ENCODE results near the gene IL1RL2.

Gene IL1RL2

DNA sequence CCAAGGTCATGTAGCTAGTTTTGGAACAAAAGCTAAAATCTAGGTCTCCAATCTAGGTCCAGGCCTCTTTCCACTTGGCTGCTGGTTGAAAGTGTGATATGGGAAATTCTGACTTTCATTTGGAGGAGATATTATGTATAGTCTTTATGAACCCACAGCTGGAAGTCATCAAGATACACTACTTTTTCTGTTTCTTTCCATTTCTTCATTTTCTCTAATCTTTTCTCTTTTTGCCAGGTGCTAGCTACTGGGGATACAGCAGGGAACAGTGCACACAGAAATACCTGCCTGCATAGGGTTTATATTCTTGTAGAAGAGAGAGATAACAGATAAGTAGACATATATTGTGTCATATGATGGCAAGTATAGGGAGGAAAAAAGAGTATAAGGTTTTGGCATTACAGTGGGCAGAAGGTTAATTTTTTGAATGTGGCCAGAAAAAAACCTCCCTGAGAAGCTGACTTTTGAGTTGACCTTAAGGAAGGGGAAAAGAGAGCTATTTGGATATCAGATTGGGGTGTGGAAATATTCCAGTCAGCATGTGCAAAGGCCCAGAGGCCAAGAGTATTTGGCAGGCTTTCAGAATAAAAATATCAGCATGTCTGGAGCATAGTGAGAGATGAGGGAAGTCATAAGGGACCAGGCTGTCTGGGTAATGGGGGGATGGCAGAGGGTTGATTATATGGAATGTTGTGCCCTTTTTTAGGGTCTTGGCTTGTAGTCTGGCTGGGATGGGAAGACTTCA, 28.6 kb upstream of the IL1RL2 start:
- Histone ChIP-seq H3K4me3 (replicated peaks; ENCODE audit: insufficient read depth, low read length) (no peak overlapping the region), H3K27me3 (ENCODE audit: insufficient read depth, poor library complexity, severe bottlenecking) (no peaks in the 10 kb centered on the region), H3K27ac (replicated peaks) (no peak overlapping the region)
- TF ChIP-seq POLR2AphosphoS5 (IDR thresholded peaks at IDR 0.05; ENCODE audit: low read depth) (no peak), GABPA (IDR thresholded peaks at IDR 0.05; ENCODE audit: low read depth) (no peak), SPI1 (IDR thresholded peaks at IDR 0.05; ENCODE audit: borderline replicate concordance, low read depth) (no peak)
- TF ChIP-seq, protein P1, sequence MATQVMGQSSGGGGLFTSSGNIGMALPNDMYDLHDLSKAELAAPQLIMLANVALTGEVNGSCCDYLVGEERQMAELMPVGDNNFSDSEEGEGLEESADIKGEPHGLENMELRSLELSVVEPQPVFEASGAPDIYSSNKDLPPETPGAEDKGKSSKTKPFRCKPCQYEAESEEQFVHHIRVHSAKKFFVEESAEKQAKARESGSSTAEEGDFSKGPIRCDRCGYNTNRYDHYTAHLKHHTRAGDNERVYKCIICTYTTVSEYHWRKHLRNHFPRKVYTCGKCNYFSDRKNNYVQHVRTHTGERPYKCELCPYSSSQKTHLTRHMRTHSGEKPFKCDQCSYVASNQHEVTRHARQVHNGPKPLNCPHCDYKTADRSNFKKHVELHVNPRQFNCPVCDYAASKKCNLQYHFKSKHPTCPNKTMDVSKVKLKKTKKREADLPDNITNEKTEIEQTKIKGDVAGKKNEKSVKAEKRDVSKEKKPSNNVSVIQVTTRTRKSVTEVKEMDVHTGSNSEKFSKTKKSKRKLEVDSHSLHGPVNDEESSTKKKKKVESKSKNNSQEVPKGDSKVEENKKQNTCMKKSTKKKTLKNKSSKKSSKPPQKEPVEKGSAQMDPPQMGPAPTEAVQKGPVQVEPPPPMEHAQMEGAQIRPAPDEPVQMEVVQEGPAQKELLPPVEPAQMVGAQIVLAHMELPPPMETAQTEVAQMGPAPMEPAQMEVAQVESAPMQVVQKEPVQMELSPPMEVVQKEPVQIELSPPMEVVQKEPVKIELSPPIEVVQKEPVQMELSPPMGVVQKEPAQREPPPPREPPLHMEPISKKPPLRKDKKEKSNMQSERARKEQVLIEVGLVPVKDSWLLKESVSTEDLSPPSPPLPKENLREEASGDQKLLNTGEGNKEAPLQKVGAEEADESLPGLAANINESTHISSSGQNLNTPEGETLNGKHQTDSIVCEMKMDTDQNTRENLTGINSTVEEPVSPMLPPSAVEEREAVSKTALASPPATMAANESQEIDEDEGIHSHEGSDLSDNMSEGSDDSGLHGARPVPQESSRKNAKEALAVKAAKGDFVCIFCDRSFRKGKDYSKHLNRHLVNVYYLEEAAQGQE (IDR thresholded peaks at IDR 0.05; ENCODE audit: insufficient replicate concordance, low read depth) = no peak
- TF ChIP-seq, protein P2, sequence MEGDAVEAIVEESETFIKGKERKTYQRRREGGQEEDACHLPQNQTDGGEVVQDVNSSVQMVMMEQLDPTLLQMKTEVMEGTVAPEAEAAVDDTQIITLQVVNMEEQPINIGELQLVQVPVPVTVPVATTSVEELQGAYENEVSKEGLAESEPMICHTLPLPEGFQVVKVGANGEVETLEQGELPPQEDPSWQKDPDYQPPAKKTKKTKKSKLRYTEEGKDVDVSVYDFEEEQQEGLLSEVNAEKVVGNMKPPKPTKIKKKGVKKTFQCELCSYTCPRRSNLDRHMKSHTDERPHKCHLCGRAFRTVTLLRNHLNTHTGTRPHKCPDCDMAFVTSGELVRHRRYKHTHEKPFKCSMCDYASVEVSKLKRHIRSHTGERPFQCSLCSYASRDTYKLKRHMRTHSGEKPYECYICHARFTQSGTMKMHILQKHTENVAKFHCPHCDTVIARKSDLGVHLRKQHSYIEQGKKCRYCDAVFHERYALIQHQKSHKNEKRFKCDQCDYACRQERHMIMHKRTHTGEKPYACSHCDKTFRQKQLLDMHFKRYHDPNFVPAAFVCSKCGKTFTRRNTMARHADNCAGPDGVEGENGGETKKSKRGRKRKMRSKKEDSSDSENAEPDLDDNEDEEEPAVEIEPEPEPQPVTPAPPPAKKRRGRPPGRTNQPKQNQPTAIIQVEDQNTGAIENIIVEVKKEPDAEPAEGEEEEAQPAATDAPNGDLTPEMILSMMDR (IDR thresholded peaks at IDR 0.05; ENCODE audit: insufficient read depth, low read length) = no peak
- no peak for DNase-seq (ENCODE audit: low read depth in 1 of 2, low spot score in 1 of 2)

DNA sequence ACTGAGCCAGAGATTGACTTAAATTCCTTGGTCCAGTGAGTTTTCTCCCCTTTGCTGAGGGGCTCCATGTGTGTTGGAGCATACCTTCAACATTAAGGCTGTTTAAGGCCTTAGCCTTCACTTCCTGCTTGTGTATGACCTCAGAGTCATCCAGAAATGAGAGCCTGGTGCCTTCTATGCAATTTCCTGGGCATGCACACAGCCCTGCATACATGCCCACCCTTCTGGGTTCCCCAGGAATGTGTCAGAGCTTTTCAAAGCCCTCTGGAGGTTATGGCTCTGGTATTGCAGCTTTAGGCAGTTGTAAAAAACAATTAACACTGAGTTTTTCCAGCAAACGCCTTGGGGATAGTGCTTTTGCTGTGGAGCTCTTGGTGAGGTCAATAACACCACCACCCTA, 27.5 kb upstream of the IL1RL2 start:
- DNase-seq (ENCODE audit: low read depth in 1 of 2, low spot score in 1 of 2) = no peak
- H3K4me3 ChIP-seq (replicated peaks; ENCODE audit: insufficient read depth, low read length) = no peak overlapping the region
- no peak overlapping the region for H3K27ac ChIP-seq (replicated peaks)
- no peaks in the 10 kb centered on the region for H3K27me3 ChIP-seq (ENCODE audit: insufficient read depth, poor library complexity, severe bottlenecking)
- TF ChIP-seq SPI1 (IDR thresholded peaks at IDR 0.05; ENCODE audit: borderline replicate concordance, low read depth) (no peak), GABPA (IDR thresholded peaks at IDR 0.05; ENCODE audit: low read depth) (no peak), POLR2AphosphoS5 (IDR thresholded peaks at IDR 0.05; ENCODE audit: low read depth) (no peak)
- TF ChIP-seq, protein P2 (IDR thresholded peaks at IDR 0.05; ENCODE audit: insufficient read depth, low read length) = no peak
- TF ChIP-seq, protein P1 (IDR thresholded peaks at IDR 0.05; ENCODE audit: insufficient replicate concordance, low read depth) = no peak

DNA sequence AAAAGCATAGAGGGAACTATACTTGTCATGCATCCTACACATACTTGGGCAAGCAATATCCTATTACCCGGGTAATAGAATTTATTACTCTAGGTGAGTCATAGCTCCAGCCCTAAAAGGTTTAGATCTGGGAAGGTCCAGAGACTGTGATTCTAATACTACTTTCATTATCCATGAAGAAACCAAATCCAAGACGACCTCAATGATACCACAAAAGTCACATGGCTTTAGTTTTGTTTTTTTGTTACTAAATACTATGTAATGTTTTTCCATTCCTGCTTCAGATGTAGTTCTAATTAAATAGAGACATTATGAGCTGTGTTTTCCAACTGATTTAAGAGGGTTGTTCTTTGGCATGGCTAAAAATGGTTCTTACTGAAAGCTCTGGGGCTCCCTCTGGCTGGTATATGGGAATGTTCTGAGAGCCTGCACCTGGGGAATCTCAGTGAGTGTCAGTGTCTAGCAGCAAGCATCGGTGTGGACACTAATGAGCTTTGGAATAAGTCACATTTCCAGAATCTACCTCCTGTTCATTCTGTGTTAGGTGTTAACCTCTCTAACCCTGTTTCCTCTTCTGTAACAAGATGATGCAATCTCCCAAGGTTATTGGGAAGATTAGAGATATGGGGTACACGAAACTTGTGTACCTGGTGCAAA, 20.5 kb upstream of the IL1RL2 start:
- no peaks in the 10 kb centered on the region for H3K27me3 ChIP-seq (ENCODE audit: insufficient read depth, poor library complexity, severe bottlenecking)
- no peak for TF ChIP-seq SPI1 (IDR thresholded peaks at IDR 0.05; ENCODE audit: borderline replicate concordance, low read depth)
- H3K27ac ChIP-seq (replicated peaks) = no peak overlapping the region
- no peak overlapping the region for H3K4me3 ChIP-seq (replicated peaks; ENCODE audit: insufficient read depth, low read length)
- DNase-seq (ENCODE audit: low read depth in 1 of 2, low spot score in 1 of 2) = no peak

DNA sequence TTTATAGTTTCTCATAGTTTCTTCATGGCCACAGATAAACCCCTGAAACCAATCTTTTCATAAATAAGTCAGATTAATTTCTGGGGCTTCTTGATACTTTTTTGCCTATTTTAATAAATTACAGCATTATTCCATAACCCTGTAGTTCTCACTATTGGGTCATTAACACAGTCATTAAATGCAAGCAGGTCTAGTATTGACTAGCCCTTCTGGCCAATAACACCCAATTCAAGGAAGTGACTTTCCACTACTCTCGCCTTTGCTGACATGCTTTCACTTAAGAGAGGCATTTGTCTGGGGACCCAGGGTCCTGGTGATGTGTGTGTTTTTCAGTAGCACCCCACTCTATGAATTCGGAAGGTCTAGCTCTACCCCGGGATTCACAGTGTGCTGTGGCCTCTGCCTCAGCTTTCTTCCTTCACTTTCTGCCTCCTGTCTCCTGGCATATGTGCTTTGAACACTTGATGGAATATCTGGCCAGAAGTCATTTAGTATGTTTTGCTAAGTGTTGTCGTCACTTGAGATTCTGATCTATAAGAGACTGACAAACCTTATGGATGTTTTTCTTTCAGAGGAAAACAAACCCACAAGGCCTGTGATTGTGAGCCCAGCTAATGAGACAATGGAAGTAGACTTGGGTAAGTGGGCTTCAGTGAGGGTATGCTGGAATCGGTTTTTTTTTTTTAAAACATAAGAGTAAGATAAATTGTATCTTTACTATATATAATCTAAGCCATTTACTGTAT, 18.6 kb upstream of the IL1RL2 start:
- no peak for TF ChIP-seq POLR2AphosphoS5 (IDR thresholded peaks at IDR 0.05; ENCODE audit: low read depth)
- TF ChIP-seq, protein P1 (IDR thresholded peaks at IDR 0.05; ENCODE audit: insufficient replicate concordance, low read depth) = no peak
- TF ChIP-seq SPI1 (IDR thresholded peaks at IDR 0.05; ENCODE audit: borderline replicate concordance, low read depth) = no peak
- TF ChIP-seq, protein P2 (IDR thresholded peaks at IDR 0.05; ENCODE audit: insufficient read depth, low read length) = no peak
- TF ChIP-seq GABPA (IDR thresholded peaks at IDR 0.05; ENCODE audit: low read depth) = no peak
- Histone ChIP-seq H3K27me3 (ENCODE audit: insufficient read depth, poor library complexity, severe bottlenecking) (no peaks in the 10 kb centered on the region), H3K4me3 (replicated peaks; ENCODE audit: insufficient read depth, low read length) (no peak overlapping the region), H3K27ac (replicated peaks) (no peak overlapping the region)
- no peak for DNase-seq (ENCODE audit: low read depth in 1 of 2, low spot score in 1 of 2)

Measured in HL-60 (cell line).